HL-60 (cell line): ENCODE data around the gene GINM1.

Experiments used
- DNase-seq, 2 experiments: peaks; one replicate each; pipeline ENCODE4 v3.0.0-alpha.2; 2010 to 2020; ENCODE audit warnings: low read depth in 1 of 2, low spot score in 1 of 2
- H3K27ac ChIP-seq: fragments of 250-450 bp; sonication (Bioruptor Pico); replicated peaks from 2 replicates; pipeline ENCODE4 v1.5.1; 2020; ENCODE audit warnings: mild to moderate bottlenecking, moderate library complexity
- H3K27me3 ChIP-seq: fragments of 250-450 bp; sonication (Bioruptor Pico); 2 replicates; pipeline ENCODE4 v1.5.1; 2021; ENCODE audit warnings: mild to moderate bottlenecking, moderate library complexity; ENCODE audit not compliant: insufficient read depth, poor library complexity, severe bottlenecking
- H3K4me3 ChIP-seq: replicated peaks from 2 replicates; pipeline ENCODE4 v1.5.1; 2011; ENCODE audit warnings: mild to moderate bottlenecking, control low read depth, low read length; ENCODE audit not compliant: insufficient read depth
- CTCF ChIP-seq: IDR thresholded peaks from one replicate; pipeline ENCODE4 v1.5.1; 2011; ENCODE audit warnings: low read length, control low read depth, inconsistent platforms; ENCODE audit not compliant: insufficient read depth
- GABPA ChIP-seq: IDR thresholded peaks from 2 replicates; pipeline ENCODE4 v1.6.1; 2012; ENCODE audit warnings: low read depth
- POLR2AphosphoS5 ChIP-seq: IDR thresholded peaks from 2 replicates; pipeline ENCODE4 v1.6.1; 2012; ENCODE audit warnings: low read depth
- REST ChIP-seq: IDR thresholded peaks from 2 replicates; pipeline ENCODE4 v1.6.1; 2012; ENCODE audit warnings: low read depth; ENCODE audit not compliant: insufficient replicate concordance
- SPI1 ChIP-seq: IDR thresholded peaks from 2 replicates; pipeline ENCODE4 v1.6.1; 2012; ENCODE audit warnings: low read depth, mild to moderate bottlenecking, borderline replicate concordance

The GINM1 gene

DNA sequence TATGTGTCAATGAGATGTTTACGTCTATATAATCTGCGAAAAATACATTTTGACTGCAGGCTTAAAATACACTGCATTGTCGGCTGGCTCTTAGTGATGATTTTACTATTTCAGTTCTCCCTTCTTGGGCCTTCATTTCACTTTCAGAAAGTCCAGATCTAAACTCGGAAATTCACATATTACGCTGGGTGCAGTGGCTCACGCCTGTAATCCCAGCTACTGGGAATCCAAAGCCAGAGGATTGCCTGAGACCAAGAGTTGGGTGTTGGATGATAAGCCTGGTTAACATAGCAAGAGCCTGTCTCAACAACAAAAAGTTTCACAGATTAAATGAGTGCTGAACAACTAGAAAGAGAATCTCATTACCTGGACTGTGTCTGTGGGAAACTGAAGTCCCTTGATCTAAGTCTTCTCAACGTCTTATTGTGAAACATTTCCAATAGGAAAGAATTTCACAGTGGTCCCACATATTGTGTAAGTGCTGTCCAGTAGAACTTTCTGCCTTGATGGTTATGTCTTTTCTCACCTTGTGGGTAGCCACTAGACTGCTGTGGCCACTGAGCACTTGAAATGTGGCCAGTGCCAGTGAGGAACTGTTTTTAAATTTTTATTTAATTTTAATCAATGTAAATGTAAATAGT is 1.9 kb downstream of the GINM1 start:
- H3K4me3 ChIP-seq = no peak overlapping the region
- H3K27ac ChIP-seq = no peak overlapping the region
- no peak for DNase-seq
- no peak for TF ChIP-seq POLR2AphosphoS5
- TF ChIP-seq SPI1 = no peak
- no peak for TF ChIP-seq CTCF
- TF ChIP-seq REST = no peak
- TF ChIP-seq GABPA = no peak
- no peaks in the 10 kb centered on the region for H3K27me3 ChIP-seq

GRCh38 chr6:149580880-149581279 is 14.7 kb downstream of the GINM1 start:
- H3K4me3 ChIP-seq = no peak overlapping the region
- H3K27ac ChIP-seq = no peak overlapping the region
- TF ChIP-seq REST = no peak
- no peak for TF ChIP-seq GABPA
- TF ChIP-seq SPI1 = no peak
- no peak for TF ChIP-seq POLR2AphosphoS5
- no peak for TF ChIP-seq CTCF
- no peak for DNase-seq
- H3K27me3 ChIP-seq = no peaks in the 10 kb centered on the region

DNA sequence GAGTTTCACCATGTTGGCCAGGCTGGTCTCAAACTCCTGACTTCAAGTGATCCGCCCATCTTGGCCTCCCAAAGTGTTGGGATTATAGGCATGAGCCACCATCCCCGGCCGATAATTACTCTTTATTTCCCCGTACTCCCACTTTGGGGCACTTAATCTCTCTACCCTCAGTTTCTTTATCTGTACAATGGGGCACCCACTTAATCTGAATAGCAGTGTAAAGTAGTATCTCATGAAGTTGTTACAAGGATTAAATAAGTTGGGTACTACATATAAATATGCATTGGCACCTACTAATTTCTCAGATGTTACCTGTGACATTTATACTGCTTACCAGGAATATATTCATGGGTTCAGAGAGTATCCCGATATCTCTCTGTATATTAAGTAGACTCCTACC is 15.2 kb downstream of the GINM1 start:
- no peak overlapping the region for H3K27ac ChIP-seq
- TF ChIP-seq REST (no peak), GABPA (no peak), SPI1 (no peak), CTCF (no peak), POLR2AphosphoS5 (no peak)

More for the DNA sequence above, 15.2 kb downstream of the GINM1 start:
- no peak for DNase-seq
- Histone ChIP-seq H3K27me3 (no peaks in the 10 kb centered on the region), H3K4me3 (no peak overlapping the region)
